Measurements from ENCODE around the gene GABRD. TPM values are rescaled to one million over a fixed set of nuclear protein-coding genes. Genes with fewer than 3 reads are reported as not detected.

GABRD gene
- total and polyA plus RNA-seq, 2 of the 13 experiments (the other 11 are each of a cell fraction or from before 2014, with no cell fraction given) = not detected

DNA sequence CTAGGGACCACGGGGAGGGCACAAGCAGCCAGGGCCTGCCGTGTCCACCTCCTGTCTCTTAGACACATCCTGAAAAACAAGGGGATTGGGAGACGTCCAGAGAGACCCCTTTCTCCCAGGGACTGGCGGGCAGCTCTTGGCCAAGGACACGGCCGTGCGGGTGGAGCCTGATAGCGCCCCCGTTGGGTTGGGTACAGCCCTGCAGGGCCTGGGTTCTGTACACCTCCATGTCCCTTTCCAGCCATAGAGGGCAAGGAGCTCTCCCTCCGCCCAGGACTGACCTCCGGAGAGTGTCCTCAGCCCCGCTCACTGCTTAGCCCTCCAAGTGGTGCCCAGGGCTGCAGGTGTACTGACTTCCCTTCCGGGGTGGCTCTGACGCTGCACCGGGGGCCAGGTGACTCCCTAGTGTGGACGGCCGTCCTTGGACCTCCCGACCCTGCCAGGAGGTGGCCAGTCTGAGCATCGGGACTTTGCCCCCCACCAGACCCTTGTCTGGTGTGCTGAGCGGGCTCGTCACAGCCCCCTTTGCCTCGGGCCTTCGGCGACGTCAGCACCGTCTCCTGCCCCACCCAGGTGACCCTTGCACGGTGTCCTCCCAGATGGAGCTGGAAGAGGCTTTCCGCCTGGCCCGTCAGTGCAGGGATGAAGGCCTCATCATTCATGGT, 36.9 kb downstream of the GABRD start:
- BruUV-seq (replicated peaks) = no TSS peak
- in situ Hi-C loops (cut with HindIII; ENCODE audit: extremely low pct_ligation_motif_present, low pct_unique_long_range_greater_than_20kb) (no loop called here), intact Hi-C loops (cut with micrococcal nuclease; ENCODE audit: unreplicated experiment) (no loop called here)
- peaks cover 3% of the 10 kb centered on the region for H3K79me2 ChIP-seq (ENCODE audit: insufficient read depth, low read length)
- H3K27me3 ChIP-seq (ENCODE audit: control insufficient read depth in 1 of 2, insufficient read depth in 2 of 2, low read length in 2 of 2) = no peaks in the 10 kb centered on the region
- H3K4me1 ChIP-seq (ENCODE audit: insufficient read depth, low read length) = peaks cover 27% of the 10 kb centered on the region
- WGBS (ENCODE audit: low lambda C conversion rate) = 95% methylated on average over 8 of the region's 29 CpGs
- DNase-seq (ENCODE audit: low spot score) (no peak), ATAC-seq (no peak), FAIRE-seq (no peak)
- peaks cover 12 to 31% of the 10 kb centered on the region in 2 experiments; a peak in 4 of 5 replicates for H3K36me3 ChIP-seq (replicated peaks in 1 of 2; ENCODE audit: control insufficient read depth in 1 of 2, insufficient read depth in 2 of 2, low read length in 2 of 2)
- no peak for TF ChIP-seq ZSCAN21 (CRISPR knock-in tag; IDR thresholded peaks at IDR 0.05; ENCODE audit: borderline replicate concordance)
- 0 out of 2 replicates have a peak, but pooled peaks have one; percentile 6 for TF ChIP-seq CTCF (CRISPR knock-in tag; IDR thresholded peaks at IDR 0.05)
- no peak overlapping the region for H2AFZ ChIP-seq (ENCODE audit: low read length)
- POLR2A ChIA-PET = no interaction called here
- H3K4me2 ChIP-seq (ENCODE audit: low read depth, low read length) = no peak overlapping the region
- no peak overlapping the region for H3K9ac ChIP-seq (ENCODE audit: insufficient read depth, low read depth, low read length)
- CTCF ChIA-PET (ENCODE audit: low intra/inter-chr PET ratio, low total read pairs) = no interaction called here
- no peak overlapping the region for H3K27ac ChIP-seq (ENCODE audit: extremely low read length, insufficient read depth, low read length)
- H4K20me1 ChIP-seq (ENCODE audit: insufficient read depth, low read length) = 0 out of 2 replicates have a peak, but pooled peaks cover 5% of the 10 kb centered on the region
- no peak overlapping the region for H3K4me3 ChIP-seq (replicated peaks in 1 of 3; ENCODE audit: insufficient read depth in 1 of 3, low read depth in 2 of 3, low read length in 3 of 3)
- H3K9me3 ChIP-seq (ENCODE audit: low read length) = no peaks in the 10 kb centered on the region

- Histone ChIP-seq H3K9ac (ENCODE audit: insufficient read depth, low read depth, low read length) (no peak overlapping the region), H3K4me2 (ENCODE audit: low read depth, low read length) (no peak overlapping the region), H3K79me2 (ENCODE audit: insufficient read depth, low read length) (no peaks in the 10 kb centered on the region), H3K27ac (ENCODE audit: extremely low read length, insufficient read depth, low read length) (no peak overlapping the region), H4K20me1 (ENCODE audit: insufficient read depth, low read length) (no peaks in the 10 kb centered on the region), H2AFZ (ENCODE audit: low read length) (no peak overlapping the region), H3K4me1 (ENCODE audit: insufficient read depth, low read length) (peaks cover 19% of the 10 kb centered on the region), H3K9me3 (ENCODE audit: low read length) (no peaks in the 10 kb centered on the region), H3K4me3 (replicated peaks in 1 of 3; ENCODE audit: insufficient read depth in 1 of 3, low read depth in 2 of 3, low read length in 3 of 3) (no peak overlapping the region), H3K36me3 (replicated peaks in 1 of 2; ENCODE audit: control insufficient read depth in 1 of 2, insufficient read depth in 2 of 2, low read length in 2 of 2) (peaks cover 12 to 35% of the 10 kb centered on the region in 2 experiments; a peak in 4 of 5 replicates), H3K27me3 (ENCODE audit: control insufficient read depth in 1 of 2, insufficient read depth in 2 of 2, low read length in 2 of 2) (no peaks in the 10 kb centered on the region)
- BruUV-seq (replicated peaks) = no TSS peak
- WGBS (ENCODE audit: low lambda C conversion rate) = 97% methylated on average over 22 of the region's 25 CpGs
- ChIA-PET POLR2A (no interaction called here), CTCF (ENCODE audit: low intra/inter-chr PET ratio, low total read pairs) (no interaction called here)
- no peak for TF ChIP-seq TFAP4 (IDR thresholded peaks at IDR 0.05; ENCODE audit: borderline replicate concordance, low read depth)
- no peak for TF ChIP-seq NFE2L2 (IDR thresholded peaks at IDR 0.05; ENCODE audit: low read length)
- no peak for TF ChIP-seq NAIF1 (CRISPR knock-in tag; IDR thresholded peaks at IDR 0.05; ENCODE audit: borderline replicate concordance)
- TF ChIP-seq TMF1 (CRISPR knock-in tag; IDR thresholded peaks at IDR 0.05; ENCODE audit: low read depth) = no peak
- TF ChIP-seq ZNF33B (CRISPR knock-in tag; IDR thresholded peaks at IDR 0.05) = no peak
- TF ChIP-seq SSRP1 (CRISPR knock-in tag; IDR thresholded peaks at IDR 0.05) = no peak
- no peak for TF ChIP-seq ZNF839 (CRISPR knock-in tag; IDR thresholded peaks at IDR 0.05; ENCODE audit: borderline replicate concordance)
- TF ChIP-seq, protein P1, sequence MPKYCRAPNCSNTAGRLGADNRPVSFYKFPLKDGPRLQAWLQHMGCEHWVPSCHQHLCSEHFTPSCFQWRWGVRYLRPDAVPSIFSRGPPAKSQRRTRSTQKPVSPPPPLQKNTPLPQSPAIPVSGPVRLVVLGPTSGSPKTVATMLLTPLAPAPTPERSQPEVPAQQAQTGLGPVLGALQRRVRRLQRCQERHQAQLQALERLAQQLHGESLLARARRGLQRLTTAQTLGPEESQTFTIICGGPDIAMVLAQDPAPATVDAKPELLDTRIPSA (CRISPR knock-in tag; IDR thresholded peaks at IDR 0.05; ENCODE audit: borderline replicate concordance) = no peak
- TF ChIP-seq CBX2 (IDR thresholded peaks at IDR 0.05; ENCODE audit: low read depth, low read length) = no peak
- no peak for TF ChIP-seq CBX2 (CRISPR knock-in tag; IDR thresholded peaks at IDR 0.05; ENCODE audit: low read depth)
- no peak for TF ChIP-seq GPN1 (CRISPR knock-in tag; IDR thresholded peaks at IDR 0.05; ENCODE audit: borderline replicate concordance)
- FAIRE-seq (no peak), DNase-seq (ENCODE audit: low spot score) (no peak), ATAC-seq (no peak)
- intact Hi-C loops (cut with micrococcal nuclease; ENCODE audit: unreplicated experiment) = no loop called here
- in situ Hi-C loops (cut with HindIII; ENCODE audit: extremely low pct_ligation_motif_present, low pct_unique_long_range_greater_than_20kb) = no loop called here
Measured at GRCh38 chr1:2056955-2057590, 37.9 kb downstream of the GABRD start.

All from HepG2 (cell line).